Central memory CD4-positive, alpha-beta T cell (primary cell): ENCODE measurements around the gene JOSD2.
A peak's percentile ranks its signal among the peaks of the same experiment; 100 is the strongest.
"Not testable (repeated sequence)": the region's sequence is repeated elsewhere in the genome, so short reads cannot be mapped to it uniquely, and the experiment has no call there.

Experiments used
- DNase-seq: peaks from one replicate; pipeline ENCODE4 v3.0.0; 2022

JOSD2 gene

GRCh38 chr19:50475101-50475568 lies 35.9 kb downstream of the JOSD2 start:
- DNase-seq, result no peak

- DNase-seq, result not testable (repeated sequence)
Measured at GRCh38 chr19:50473336-50473735, 37.7 kb downstream of the JOSD2 start.

GRCh38 chr19:50468818-50469217 lies 42.2 kb downstream of the JOSD2 start:
- no peak for DNase-seq

- no peak for DNase-seq
Measured at GRCh38 chr19:50467566-50467965, 43.4 kb downstream of the JOSD2 start.

- DNase-seq, result no peak
Measured at GRCh38 chr19:50466706-50467039, 44.3 kb downstream of the JOSD2 start.

- no peak for DNase-seq
Measured at GRCh38 chr19:50465986-50466705, 44.8 kb downstream of the JOSD2 start.

GRCh38 chr19:50465000-50465399 lies 46.0 kb downstream of the JOSD2 start:
- DNase-seq, result no peak

- DNase-seq, result no peak
Measured at GRCh38 chr19:50464348-50464747, 46.6 kb downstream of the JOSD2 start.

GRCh38 chr19:50462970-50463369 lies 48.0 kb downstream of the JOSD2 start:
- DNase-seq, result no peak

GRCh38 chr19:50461066-50461875 lies 49.7 kb downstream of the JOSD2 start:
- DNase-seq, result peak; percentile 36

- DNase-seq, result no peak
Measured at GRCh38 chr19:50460161-50460765, 50.7 kb downstream of the JOSD2 start.

GRCh38 chr19:50459638-50460037 lies 51.4 kb downstream of the JOSD2 start:
- DNase-seq, result no peak

- no peak for DNase-seq
Measured at GRCh38 chr19:50459067-50459456, 51.9 kb downstream of the JOSD2 start.

GRCh38 chr19:50458396-50459066 lies 52.5 kb downstream of the JOSD2 start:
- DNase-seq, result no peak

GRCh38 chr19:50457300-50457699 lies 53.7 kb downstream of the JOSD2 start:
- no peak for DNase-seq
